HG03025 (cell line): ENCODE data around the gene ACAN.

Source experiments
- ATAC-seq: cut with Tn5 transposase; IDR thresholded peaks from one replicate; pipeline ENCODE4 v1.9.1; 2021; ENCODE audit warnings: mild to moderate bottlenecking, moderate library complexity; ENCODE audit not compliant: unreplicated experiment, low FRiP score

The ACAN gene

DNA sequence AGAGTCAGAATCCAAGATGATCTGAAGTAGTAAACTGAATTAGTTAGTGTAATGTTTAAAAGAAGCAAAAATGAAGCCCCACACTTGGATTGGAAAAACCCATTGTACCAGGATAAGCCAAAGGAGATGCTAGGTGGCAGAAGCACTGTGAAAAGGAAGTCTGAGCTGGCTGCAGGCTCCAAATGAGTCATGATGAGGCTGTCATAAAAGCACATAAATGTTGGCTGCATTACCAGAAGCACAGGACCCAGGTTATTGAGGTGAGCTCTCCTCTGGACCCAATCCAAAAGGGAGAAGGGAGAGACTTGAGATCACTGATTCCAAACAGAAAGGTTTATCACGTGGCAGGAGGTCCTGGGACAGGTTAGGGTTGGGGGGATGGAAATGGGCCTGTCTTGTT is 3.2 kb upstream of the ACAN start:
- ATAC-seq, result no peak

DNA sequence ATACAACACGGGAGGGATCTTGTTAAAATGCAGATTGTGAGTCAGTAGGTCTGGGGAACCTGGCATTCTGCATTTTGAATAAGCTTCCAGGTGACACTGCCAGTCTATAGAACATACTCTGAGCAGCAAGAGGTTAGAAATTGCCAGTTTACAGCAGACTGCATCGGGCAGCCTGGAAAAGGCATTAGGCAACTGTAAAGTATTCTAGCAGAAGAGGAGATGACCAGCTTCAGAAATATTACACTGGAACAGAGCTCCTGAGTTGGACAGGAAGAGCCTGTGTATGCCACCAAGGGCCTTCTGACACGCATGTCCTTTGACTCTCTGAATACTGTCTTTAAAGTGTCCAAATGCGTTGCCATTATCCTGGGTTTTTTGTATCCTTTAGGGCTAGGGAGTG is 2.5 kb upstream of the ACAN start:
- ATAC-seq, result no peak

- ATAC-seq, result no peak
These were observed 816 bp upstream of the ACAN start for GRCh38 chr15:88802250-88802990.

DNA sequence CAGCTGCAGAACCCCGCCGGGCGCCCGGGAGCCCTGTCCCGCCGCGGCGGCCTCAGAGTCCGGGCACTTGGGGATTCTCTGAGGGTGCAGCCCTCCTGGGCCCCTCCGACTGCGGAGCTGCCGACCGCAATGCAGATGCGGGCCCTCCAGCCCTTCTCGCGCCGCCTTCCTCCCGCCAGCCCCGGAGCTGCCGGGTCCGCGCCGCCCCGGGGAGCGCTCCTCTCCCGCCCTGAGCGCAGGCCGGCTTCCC is 320 bp upstream of the ACAN start:
- ATAC-seq, result no peak

- ATAC-seq, result no peak
These were observed 648 bp downstream of the ACAN start for GRCh38 chr15:88803920-88804247.

- no peak for ATAC-seq
These were observed 1.0 kb downstream of the ACAN start for GRCh38 chr15:88804257-88804656.

DNA sequence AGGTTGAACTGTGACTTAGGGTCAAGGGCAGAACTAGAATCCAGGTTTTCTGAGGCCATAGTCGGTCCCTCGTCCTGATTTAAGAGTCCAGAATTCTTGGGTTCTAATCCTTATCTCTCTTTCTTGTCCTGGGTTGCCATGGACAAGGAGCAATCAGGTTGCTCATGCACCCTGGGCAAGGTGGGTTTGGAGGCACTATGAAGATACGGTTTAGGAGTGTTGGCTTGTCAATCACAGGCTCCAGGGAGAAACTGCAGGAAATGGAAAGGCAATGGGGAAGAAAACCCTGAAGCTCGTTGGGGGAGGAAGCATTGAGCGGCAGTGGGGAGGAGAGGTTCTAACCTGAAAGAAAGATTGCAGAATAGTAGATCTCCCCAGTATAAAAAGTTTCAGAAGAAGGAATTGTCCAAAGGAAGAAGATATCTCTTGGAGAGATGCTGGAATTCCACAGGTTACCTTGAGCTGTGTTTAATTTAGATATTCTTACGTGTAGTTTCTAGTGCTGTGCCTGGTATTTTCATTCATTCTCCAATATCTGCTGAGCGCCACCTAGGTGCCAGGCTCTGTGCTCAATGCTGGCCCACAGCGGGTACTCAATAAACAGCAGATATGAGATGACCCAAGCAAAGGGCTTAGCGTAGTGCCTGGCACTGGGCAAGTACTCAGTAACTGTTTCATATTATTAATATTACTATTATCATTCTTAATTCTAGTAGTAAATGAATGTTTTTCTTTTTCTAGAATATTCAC is 2.0 kb downstream of the ACAN start:
- no peak for ATAC-seq

- ATAC-seq, result no peak
These were observed 7.2 kb downstream of the ACAN start for GRCh38 chr15:88810446-88810845.

DNA sequence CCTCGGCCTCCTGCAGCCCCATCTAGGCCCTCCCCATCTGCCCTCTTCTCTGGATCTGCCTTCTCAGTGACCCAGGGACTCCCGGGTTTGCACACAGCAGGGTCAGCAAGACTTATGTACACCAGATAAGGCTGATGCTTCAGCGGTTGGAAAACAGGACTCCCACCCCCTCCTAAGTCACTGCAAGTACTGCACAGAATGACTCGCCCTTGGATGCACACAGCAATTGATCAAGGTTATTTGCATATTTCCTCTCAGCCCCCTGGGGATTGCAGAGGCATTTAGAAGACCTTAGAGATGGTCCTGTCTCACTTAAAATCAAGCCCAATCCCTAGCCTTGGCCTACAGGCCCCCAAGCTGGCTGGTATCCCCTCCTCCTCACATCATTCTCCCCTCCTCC is 8.9 kb downstream of the ACAN start:
- no peak for ATAC-seq

DNA sequence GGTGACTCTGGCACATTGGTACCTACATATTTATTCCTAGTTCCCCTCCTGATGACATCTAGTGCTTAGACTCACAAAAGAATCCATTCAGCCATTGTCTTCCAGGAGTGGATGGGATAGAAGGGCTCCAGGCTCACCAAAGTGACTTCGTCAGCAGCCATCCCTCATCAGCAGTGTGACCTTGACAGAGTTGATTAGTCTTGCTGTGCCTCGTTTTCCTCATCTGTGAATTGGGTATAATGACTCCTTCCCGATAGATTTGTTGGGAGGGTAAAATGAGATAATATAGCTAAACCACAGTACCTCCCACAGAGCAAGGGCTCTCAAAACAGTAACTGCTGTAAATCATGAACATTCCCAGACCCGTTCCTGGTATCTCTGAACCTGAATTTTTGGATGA is 10.7 kb downstream of the ACAN start:
- ATAC-seq, result no peak

DNA sequence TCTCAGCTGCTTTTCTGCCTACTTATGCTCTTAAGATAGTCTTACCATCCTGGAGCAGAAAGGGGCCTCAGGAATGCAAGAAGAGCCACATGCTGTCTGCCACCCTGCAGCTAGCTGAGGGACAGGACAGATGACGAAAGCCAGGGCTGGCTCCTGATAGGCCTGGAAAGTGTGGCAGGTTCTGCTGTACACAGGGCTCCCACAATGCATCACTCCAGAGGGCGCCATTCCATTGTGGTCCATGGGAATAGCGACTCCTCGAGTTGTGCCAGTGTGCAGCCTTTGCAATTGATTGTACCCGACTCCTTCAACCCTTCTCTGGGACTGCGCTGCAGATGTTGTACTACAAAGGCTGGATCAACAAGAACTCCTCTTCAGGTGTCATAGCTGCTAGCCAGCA is 11.2 kb downstream of the ACAN start:
- ATAC-seq, result no peak

- no peak for ATAC-seq
These were observed 15.7 kb downstream of the ACAN start for GRCh38 chr15:88818920-88819319.

GRCh38 chr15:88821993-88822392 is 18.8 kb downstream of the ACAN start:
- ATAC-seq, result no peak

DNA sequence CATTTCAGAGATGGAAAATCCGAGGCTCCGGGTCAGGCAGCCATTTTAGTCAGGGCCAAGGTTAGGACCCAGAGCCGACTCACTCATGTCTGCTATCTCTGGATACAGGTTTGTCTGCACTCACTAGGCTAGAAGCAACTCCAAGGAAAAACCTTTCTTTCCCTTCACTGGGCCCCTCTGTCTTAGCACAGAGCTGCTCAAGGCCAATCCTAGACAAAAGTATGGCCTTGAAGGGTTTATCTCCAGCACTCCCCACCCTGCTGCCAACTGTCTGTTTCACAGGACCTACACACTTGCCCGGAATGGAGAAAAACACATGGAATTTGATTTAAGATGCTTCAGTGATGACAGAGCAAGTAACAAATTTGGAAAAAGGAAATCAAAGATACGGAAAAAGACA is 25.6 kb downstream of the ACAN start:
- ATAC-seq, result no peak

GRCh38 chr15:88830016-88830415 is 26.8 kb downstream of the ACAN start:
- ATAC-seq, result no peak

DNA sequence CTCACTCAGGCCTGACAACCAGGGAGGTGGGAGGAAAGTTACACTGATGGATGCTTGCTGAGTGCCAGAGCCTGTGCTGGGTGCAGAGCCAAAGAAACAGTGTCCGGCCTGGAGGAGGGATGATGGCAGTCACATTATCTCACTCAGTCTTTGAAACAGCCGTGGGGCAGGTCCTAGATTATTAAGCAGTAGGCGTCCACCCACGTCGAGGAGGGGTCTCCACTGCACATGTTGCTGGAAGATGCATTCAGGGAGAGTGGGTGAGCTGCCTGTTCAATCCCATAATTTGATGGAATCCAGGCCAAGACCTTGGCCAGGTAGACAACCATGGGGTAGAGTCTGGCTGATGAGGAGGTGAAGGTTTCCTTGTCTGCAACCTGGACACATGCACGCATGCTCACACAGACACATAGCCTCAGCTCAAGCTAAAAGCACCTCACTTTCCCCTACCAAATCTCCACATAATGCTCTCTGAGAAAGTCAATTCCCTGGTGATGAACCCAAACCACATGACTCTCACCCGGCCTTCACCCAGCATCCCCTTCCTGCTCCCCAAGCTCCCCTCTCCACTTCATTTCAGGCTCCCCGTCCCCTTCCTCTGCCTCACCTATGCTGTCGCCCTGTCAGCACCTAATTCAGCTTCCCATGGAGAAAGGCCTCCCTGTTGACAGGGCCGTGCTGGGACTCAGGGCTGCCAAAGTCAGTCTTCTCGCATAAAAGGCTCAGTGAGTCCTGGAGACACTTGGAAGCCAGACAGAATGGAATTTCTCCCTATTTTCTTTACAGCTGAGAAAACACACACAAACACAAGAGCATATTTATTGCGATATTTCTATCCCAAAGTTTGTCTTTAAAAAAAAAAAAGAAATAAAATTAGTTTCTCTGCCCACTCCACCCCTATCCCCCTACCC is 29.8 kb downstream of the ACAN start:
- no peak for ATAC-seq

- ATAC-seq, result no peak
These were observed 30.5 kb downstream of the ACAN start for GRCh38 chr15:88833731-88834100.

- ATAC-seq, result no peak
These were observed 31.1 kb downstream of the ACAN start for GRCh38 chr15:88834211-88834812.

DNA sequence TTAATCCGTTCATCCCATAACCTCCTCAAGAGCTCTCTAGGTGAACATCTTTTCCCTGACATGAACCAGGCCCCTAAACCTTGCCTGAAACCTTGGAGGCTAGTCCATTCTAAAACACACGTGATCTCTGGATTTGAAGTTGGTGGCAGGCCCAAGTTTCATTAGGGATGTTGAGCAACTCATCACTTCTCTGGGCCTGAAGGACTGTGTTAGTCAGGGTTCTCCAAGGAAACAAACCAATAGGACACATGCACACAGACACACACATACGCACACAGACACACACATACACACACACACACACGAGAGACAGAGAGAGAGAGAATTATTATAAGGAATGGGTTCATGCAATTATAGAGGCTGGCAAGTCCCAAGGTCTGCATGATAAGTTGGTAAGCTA is 31.9 kb downstream of the ACAN start:
- no peak for ATAC-seq

DNA sequence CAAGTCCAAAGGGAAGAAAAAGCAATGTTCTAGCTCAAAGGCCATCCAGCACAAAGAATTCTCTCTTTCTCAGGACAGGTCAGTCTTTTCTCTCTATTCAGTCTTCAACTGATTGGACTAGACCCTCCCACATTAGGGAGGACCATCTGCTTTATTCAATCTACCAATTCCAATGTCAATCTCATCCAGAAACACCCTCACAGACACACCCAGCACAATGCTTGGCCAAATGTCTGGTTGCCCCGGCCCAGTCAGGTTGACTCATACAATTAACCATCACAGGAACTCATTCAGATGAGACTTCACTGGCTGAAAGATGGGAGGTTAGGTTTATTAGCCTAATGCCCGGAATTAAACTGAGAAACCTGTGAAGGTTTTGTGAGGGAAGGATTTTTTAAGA is 32.4 kb downstream of the ACAN start:
- no peak for ATAC-seq

DNA sequence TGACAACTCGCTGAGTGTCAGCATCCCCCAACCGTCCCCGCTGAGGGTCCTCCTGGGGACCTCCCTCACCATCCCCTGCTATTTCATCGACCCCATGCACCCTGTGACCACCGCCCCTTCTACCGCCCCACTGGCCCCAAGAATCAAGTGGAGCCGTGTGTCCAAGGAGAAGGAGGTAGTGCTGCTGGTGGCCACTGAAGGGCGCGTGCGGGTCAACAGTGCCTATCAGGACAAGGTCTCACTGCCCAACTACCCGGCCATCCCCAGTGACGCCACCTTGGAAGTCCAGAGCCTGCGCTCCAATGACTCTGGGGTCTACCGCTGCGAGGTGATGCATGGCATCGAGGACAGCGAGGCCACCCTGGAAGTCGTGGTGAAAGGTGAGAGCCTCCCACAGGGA is 35.4 kb downstream of the ACAN start:
- ATAC-seq, result no peak
